Gastrocnemius medialis (tissue), 4 donors: Measurements from ENCODE around the gene ADSL. TPM values are rescaled to one million over a fixed set of nuclear protein-coding genes. Genes with fewer than 3 reads are reported as not detected.

ENCODE experiments used
- ATAC-seq, 2 donors: fragments of 150-250 bp; one replicate each; pipeline ENCODE4 v1.9.1; 2016
- DNase-seq, 2 donors: peaks; one replicate each; pipeline ENCODE4 v3.0.0-alpha.2; 2019
- H3K27ac ChIP-seq, 4 donors: fragments of 200-600 bp; sonication (generic); 1 replicate in 1 of 4; 2 replicates in 3 of 4; pipeline ENCODE4 v1.5.1; 2016 to 2018; ENCODE audit warnings: mild to moderate bottlenecking in 2 of 4, moderate library complexity in 1 of 4
- H3K27me3 ChIP-seq, 3 donors: fragments of 200-600 bp; sonication (generic) in 2 of 3; 1 replicate in 1 of 3; 2 replicates in 2 of 3; pipeline versions ENCODE4 v1.5.1 to v1.6.0; 2016 to 2019; ENCODE audit warnings: mild to moderate bottlenecking in 1 of 3, moderate library complexity in 1 of 3
- H3K36me3 ChIP-seq, 2 donors: fragments of 200-600 bp; sonication (generic) in 1 of 2; one replicate each; pipeline ENCODE4 v1.5.1; 2017 to 2018
- H3K4me1 ChIP-seq, 2 donors: fragments of 200-600 bp; sonication (generic) in 1 of 2; one replicate each; pipeline ENCODE4 v1.5.1; 2016 to 2017; ENCODE audit warnings: mild to moderate bottlenecking in 2 of 2
- H3K4me3 ChIP-seq, 4 donors: fragments of 200-600 bp; sonication (generic) in 3 of 4; 1 replicate in 1 of 4; 2 replicates in 3 of 4; pipeline ENCODE4 v1.5.1; 2016 to 2019; ENCODE audit warnings: mild to moderate bottlenecking in 2 of 4
- H3K9me3 ChIP-seq, 3 donors: fragments of 200-600 bp; sonication (generic) in 2 of 3; 1 replicate in 1 of 3; 2 replicates in 2 of 3; pipeline ENCODE4 v1.5.1; 2016 to 2019
- CTCF ChIP-seq, 5 experiments: fragments of 450-650 bp in 3 of 5; fragments of 200-600 bp in 2 of 5; sonication (generic) in 2 of 5; IDR thresholded peaks in 4 of 5; conservative IDR thresholded peaks in 1 of 5; 1 replicate in 4 of 5; 2 replicates in 1 of 5; pipeline ENCODE4 v1.5.1; 2016 to 2019; ENCODE audit warnings: antibody characterized with exemption in 5 of 5, mild to moderate bottlenecking in 3 of 5, moderate library complexity in 3 of 5
- POLR2A ChIP-seq, 2 donors: fragments of 450-650 bp; IDR thresholded peaks; one replicate each; pipeline ENCODE4 v1.6.1; 2017; ENCODE audit warnings: antibody characterized with exemption in 2 of 2, mild to moderate bottlenecking in 2 of 2, moderate library complexity in 2 of 2
- in situ Hi-C, 4 donors: fragments of 200-750 bp; cut with MboI; loops; one replicate each; pipeline versions ENCODE4 v1.15.0 to v1.8.0; 2017; ENCODE audit warnings: low sequenced_read_pairs in 4 of 4
- intact Hi-C: fragments of 100-400 bp; cut with DNase I; formaldehyde crosslinking; loops from one replicate; pipeline ENCODE4 v1.15.1; 2023; ENCODE audit warnings: low total_unique reads
- total RNA-seq, 4 donors: library from RNA; depleted of rRNA; stranded (reverse); fragments of >200 nt; gene quantifications; one replicate each; pipeline versions ENCODE4 v1.1.0 to v1.2.3, GENCODE V29; 2016

ADSL gene
- total RNA-seq, 4 donors from 2014 or later = 249 to 283 (median 262) TPM

- Histone ChIP-seq H3K4me3 (no peak overlapping the region), H3K27me3 (no peaks in the 10 kb centered on the region), H3K9me3 (no peaks in the 10 kb centered on the region), H3K27ac (no peak overlapping the region), H3K36me3 (no peaks in the 10 kb centered on the region), H3K4me1 (peaks cover 6 to 10% of the 10 kb centered on the region in 2 donors)
- TF ChIP-seq CTCF (IDR thresholded peaks at IDR 0.05 in 4 of 5, conservative IDR thresholded peaks at IDR 0.05 in 1 of 5) = no peak
- TF ChIP-seq POLR2A (IDR thresholded peaks at IDR 0.05) = no peak
- ATAC-seq (no peak), DNase-seq (no peak)
- in situ Hi-C loops = no loop called here
- intact Hi-C loops = no loop called here
Observed at GRCh38 chr22:40394607-40395006, 48.3 kb downstream of the ADSL start.

GRCh38 chr22:40395607-40396006 is 49.3 kb downstream of the ADSL start:
- peaks cover 12 to 16% of the 10 kb centered on the region in 2 donors for H3K4me1 ChIP-seq
- H3K4me3 ChIP-seq = no peak overlapping the region
- intact Hi-C loops = no loop called here
- H3K27ac ChIP-seq = no peak overlapping the region
- ATAC-seq (no peak), DNase-seq (no peak)
- H3K36me3 ChIP-seq = no peaks in the 10 kb centered on the region
- no peaks in the 10 kb centered on the region for H3K27me3 ChIP-seq
- no peaks in the 10 kb centered on the region for H3K9me3 ChIP-seq
- in situ Hi-C loops = no loop called here
- TF ChIP-seq CTCF (IDR thresholded peaks at IDR 0.05 in 4 of 5, conservative IDR thresholded peaks at IDR 0.05 in 1 of 5) = no peak
- TF ChIP-seq POLR2A (IDR thresholded peaks at IDR 0.05) = no peak

GRCh38 chr22:40396882-40397281 is 50.6 kb downstream of the ADSL start:
- H3K4me3 ChIP-seq = no peak overlapping the region
- H3K27ac ChIP-seq = peak overlapping the region in 1 of 4 donors; percentile 58
- H3K36me3 ChIP-seq = peaks cover 0 to 12% of the 10 kb centered on the region in 2 donors
- ATAC-seq = peak; percentile 25 to 37
- in situ Hi-C loops (no loop called here), intact Hi-C loops (no loop called here)
- no peaks in the 10 kb centered on the region for H3K27me3 ChIP-seq
- no peak for DNase-seq
- no peaks in the 10 kb centered on the region for H3K9me3 ChIP-seq
- TF ChIP-seq CTCF (IDR thresholded peaks at IDR 0.05 in 4 of 5, conservative IDR thresholded peaks at IDR 0.05 in 1 of 5) (no peak), POLR2A (IDR thresholded peaks at IDR 0.05) (no peak)
- H3K4me1 ChIP-seq = peaks cover 12 to 16% of the 10 kb centered on the region in 2 donors

- peaks cover 0 to 17% of the 10 kb centered on the region in 2 donors for H3K36me3 ChIP-seq
- no peaks in the 10 kb centered on the region for H3K9me3 ChIP-seq
- H3K27me3 ChIP-seq = no peaks in the 10 kb centered on the region
- no peak for ATAC-seq
- intact Hi-C loops (no loop called here), in situ Hi-C loops (no loop called here)
- H3K4me3 ChIP-seq = no peak overlapping the region
- no peak for TF ChIP-seq POLR2A (IDR thresholded peaks at IDR 0.05)
- TF ChIP-seq CTCF (IDR thresholded peaks at IDR 0.05 in 4 of 5, conservative IDR thresholded peaks at IDR 0.05 in 1 of 5) = no peak
- H3K27ac ChIP-seq = no peak overlapping the region
- H3K4me1 ChIP-seq = peaks cover 12 to 16% of the 10 kb centered on the region in 2 donors
- no peak for DNase-seq
Observed at GRCh38 chr22:40397396-40397795, 51.1 kb downstream of the ADSL start.

GRCh38 chr22:40399621-40400020 is 53.3 kb downstream of the ADSL start:
- intact Hi-C loops (no loop called here), in situ Hi-C loops (loop anchor here in 1 of 4 donors (25.0 kb wide), 1 partner anchor 87 kb away; no protein-coding TSS in a partner anchor)
- Histone ChIP-seq H3K36me3 (peaks cover 0 to 25% of the 10 kb centered on the region in 2 donors), H3K4me3 (no peak overlapping the region), H3K4me1 (peaks cover 12 to 20% of the 10 kb centered on the region in 2 donors), H3K9me3 (no peaks in the 10 kb centered on the region), H3K27ac (peak overlapping the region in 3 of 4 donors; percentile 5 to 43 (median 14)), H3K27me3 (no peaks in the 10 kb centered on the region)
- DNase-seq = no peak
- TF ChIP-seq CTCF (IDR thresholded peaks at IDR 0.05 in 4 of 5, conservative IDR thresholded peaks at IDR 0.05 in 1 of 5) (no peak), POLR2A (IDR thresholded peaks at IDR 0.05) (no peak)
- ATAC-seq = no peak
